Naive B cell (primary cell): ENCODE results near the gene RAD23B. TPM values are rescaled to one million over a fixed set of nuclear protein-coding genes. Genes with fewer than 3 reads are reported as not detected.
"Not testable (repeated sequence)": the region's sequence is repeated elsewhere in the genome, so short reads cannot be mapped to it uniquely, and the experiment has no call there.

ENCODE experiments used
- ATAC-seq, 2 donors: fragments of 150-1000 bp; cut with Tn5 transposase; 2 replicates each; pipeline ENCODE4 v1.10.0; 2021; ENCODE audit warnings: low read depth in 2 of 2, mild to moderate bottlenecking in 2 of 2, moderate library complexity in 2 of 2
- DNase-seq: peaks from one replicate; pipeline ENCODE4 v3.0.0; 2022
- H3K27ac Mint-ChIP-seq, 6 donors: one replicate each; pipeline ENCODE4 v1.8.0; 2020 to 2022; ENCODE audit warnings: mild to moderate bottlenecking in 6 of 6, mixed read lengths in 6 of 6, moderate library complexity in 5 of 6, inconsistent platforms in 2 of 6
- H3K27me3 Mint-ChIP-seq, 3 donors: one replicate each; pipeline ENCODE4 v1.8.0; 2021 to 2022; ENCODE audit warnings: mixed read lengths in 3 of 3, mild to moderate bottlenecking in 1 of 3
- H3K36me3 Mint-ChIP-seq, 2 donors: one replicate each; pipeline ENCODE4 v1.8.0; 2020 to 2022; ENCODE audit warnings: mixed read lengths in 2 of 2, inconsistent platforms in 1 of 2, mild to moderate bottlenecking in 1 of 2
- H3K4me1 Mint-ChIP-seq, 3 donors: one replicate each; pipeline ENCODE4 v1.8.0; 2020 to 2022; ENCODE audit warnings: mixed read lengths in 3 of 3, inconsistent platforms in 1 of 3, mild to moderate bottlenecking in 1 of 3, moderate library complexity in 1 of 3
- H3K4me3 Mint-ChIP-seq, 8 donors: one replicate each; pipeline ENCODE4 v1.8.0; 2020 to 2022; ENCODE audit warnings: mild to moderate bottlenecking in 8 of 8, mixed read lengths in 8 of 8, moderate library complexity in 8 of 8, inconsistent platforms in 2 of 8
- H3K9me3 Mint-ChIP-seq, 7 donors: one replicate each; pipeline ENCODE4 v1.8.0; 2020 to 2022; ENCODE audit warnings: mixed read lengths in 7 of 7, mild to moderate bottlenecking in 5 of 7, inconsistent platforms in 2 of 7, moderate library complexity in 1 of 7
- polyA plus RNA-seq, 6 donors: library from polyadenylated mRNA; unstranded; fragments of 300-500 nt; fragmentation: Illumina TruSeq; gene quantifications; one replicate each; pipeline ENCODE4 v1.2.3, GENCODE V29; 2021; ENCODE audit warnings: low read depth in 6 of 6

The RAD23B gene
- polyA plus RNA-seq, 6 donors from 2014 or later, result 11.7 to 33.6 (median 25.2) TPM

- no peaks in the 10 kb centered on the region for H3K36me3 Mint-ChIP-seq
- H3K4me3 Mint-ChIP-seq, result peak overlapping the region in 6 of 8 donors; percentile 32 to 97 (median 84)
- H3K27me3 Mint-ChIP-seq, result no peaks in the 10 kb centered on the region
- H3K9me3 Mint-ChIP-seq, result no peaks in the 10 kb centered on the region
- H3K27ac Mint-ChIP-seq, result peak overlapping the region in 3 of 6 donors; percentile 36 to 92 (median 41)
- H3K4me1 Mint-ChIP-seq, result peaks cover 44 to 72% (median 72%) of the 10 kb centered on the region in 3 donors
- ATAC-seq, result no peak
- DNase-seq, result no peak
Observed at GRCh38 chr9:107286057-107286456, 3.0 kb downstream of the RAD23B start.

DNA sequence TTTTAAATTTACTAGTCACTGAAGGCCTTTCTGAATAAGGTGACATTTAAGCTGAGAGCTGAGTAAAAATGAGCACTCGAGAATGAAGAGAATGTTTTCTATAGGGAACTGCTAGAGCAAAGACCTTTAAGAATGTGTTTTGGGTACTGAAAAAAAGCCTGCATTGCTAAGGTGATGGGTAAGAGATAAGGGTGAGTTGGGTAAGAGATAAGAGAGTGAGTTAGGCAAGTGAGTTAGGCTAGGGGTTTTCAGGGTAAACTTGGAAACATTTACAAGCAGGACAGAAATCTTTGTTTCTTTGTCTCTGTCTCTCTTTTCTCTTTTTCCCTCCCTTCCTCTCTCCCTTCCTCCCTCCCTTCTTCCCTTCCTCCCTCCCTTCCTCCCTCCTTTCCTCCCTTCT lies 5.6 kb downstream of the RAD23B start:
- no peak for ATAC-seq
- no peaks in the 10 kb centered on the region for H3K9me3 Mint-ChIP-seq
- no peaks in the 10 kb centered on the region for H3K36me3 Mint-ChIP-seq
- peak overlapping the region in 1 of 6 donors; percentile 26 for H3K27ac Mint-ChIP-seq
- H3K27me3 Mint-ChIP-seq, result no peaks in the 10 kb centered on the region
- peaks cover 40 to 75% (median 67%) of the 10 kb centered on the region in 3 donors for H3K4me1 Mint-ChIP-seq
- peak overlapping the region in 2 of 8 donors; percentile 16 to 51 for H3K4me3 Mint-ChIP-seq
- DNase-seq, result no peak

- DNase-seq, result no peak
- H3K27ac Mint-ChIP-seq, result peak overlapping the region in 1 of 6 donors; percentile 59
- H3K36me3 Mint-ChIP-seq, result no peaks in the 10 kb centered on the region
- H3K4me3 Mint-ChIP-seq, result no peak overlapping the region
- H3K4me1 Mint-ChIP-seq, result peaks cover 54 to 76% (median 67%) of the 10 kb centered on the region in 3 donors
- no peak for ATAC-seq
- no peaks in the 10 kb centered on the region for H3K9me3 Mint-ChIP-seq
- H3K27me3 Mint-ChIP-seq, result no peaks in the 10 kb centered on the region
Observed at GRCh38 chr9:107290619-107291018, 7.5 kb downstream of the RAD23B start.

DNA sequence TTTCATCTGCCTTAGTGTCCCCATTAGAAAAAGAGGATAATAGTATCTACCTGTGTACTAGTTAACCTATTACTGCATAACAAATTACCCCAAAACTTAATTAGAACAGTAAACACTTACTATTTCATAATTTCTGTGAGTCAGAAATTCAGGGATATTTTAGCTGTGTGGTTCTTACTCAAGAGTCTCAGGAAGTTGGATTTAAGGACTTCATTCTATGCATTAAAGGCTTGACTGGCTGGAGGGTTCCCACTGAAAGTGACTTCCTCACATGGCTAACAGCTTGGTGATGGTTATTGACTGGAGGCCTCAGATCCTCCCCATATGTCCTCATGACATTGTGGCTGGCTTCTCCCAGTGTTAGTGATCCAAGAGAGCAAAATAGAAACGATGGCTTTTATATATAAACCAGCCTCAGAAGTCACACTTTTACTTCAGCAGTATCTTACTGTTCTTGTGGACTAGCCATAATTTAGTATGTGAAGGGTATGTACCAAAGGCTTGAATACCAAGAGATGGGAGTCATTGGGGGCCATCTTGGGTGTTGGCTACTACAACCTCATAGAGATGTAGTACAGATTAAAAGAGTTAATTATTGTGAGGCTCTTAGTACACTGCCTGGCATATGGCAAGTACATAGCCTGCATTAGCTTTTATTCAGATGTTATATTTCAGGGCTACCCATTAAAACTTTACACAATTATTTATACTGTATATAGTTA lies 9.9 kb downstream of the RAD23B start:
- DNase-seq, result no peak
- Mint-ChIP-seq H3K36me3 (no peaks in the 10 kb centered on the region), H3K4me1 (peaks cover 51 to 83% (median 65%) of the 10 kb centered on the region in 3 donors), H3K27me3 (no peaks in the 10 kb centered on the region), H3K9me3 (no peaks in the 10 kb centered on the region), H3K27ac (peak overlapping the region in 4 of 6 donors; percentile 11 to 65 (median 44)), H3K4me3 (peak overlapping the region in 3 of 8 donors; percentile 2 to 62 (median 17))
- no peak for ATAC-seq

GRCh38 chr9:107293543-107294085 lies 10.5 kb downstream of the RAD23B start:
- peak overlapping the region in 2 of 8 donors; percentile 2 to 4 for H3K4me3 Mint-ChIP-seq
- peak overlapping the region in 2 of 6 donors; percentile 24 to 83 for H3K27ac Mint-ChIP-seq
- ATAC-seq, result no peak

DNA sequence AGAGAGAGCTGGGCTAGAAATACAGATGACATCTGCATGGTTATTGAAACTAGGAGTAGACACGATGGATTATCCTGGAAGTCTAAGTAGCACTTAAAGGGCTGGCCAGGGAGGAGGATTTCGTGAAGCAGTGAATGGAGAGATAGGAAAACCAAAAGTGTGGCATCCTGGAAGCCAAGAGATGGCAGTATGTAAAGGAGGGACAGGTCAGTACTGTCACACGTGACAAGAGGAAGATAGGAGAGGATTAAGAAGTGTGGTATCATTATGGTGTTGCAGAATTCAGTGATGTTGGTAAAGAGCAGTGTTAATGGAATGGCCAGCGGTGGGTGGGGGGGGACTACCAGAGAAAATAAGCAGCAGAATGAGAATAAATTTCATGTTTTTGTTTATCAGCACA lies 11.7 kb downstream of the RAD23B start:
- no peak for DNase-seq
- Mint-ChIP-seq H3K36me3 (no peaks in the 10 kb centered on the region), H3K27ac (peak overlapping the region; percentile 4 to 92 (median 80)), H3K4me3 (peak overlapping the region in 4 of 8 donors; percentile 9 to 37 (median 20)), H3K4me1 (peaks cover 37 to 77% (median 57%) of the 10 kb centered on the region in 3 donors), H3K27me3 (no peaks in the 10 kb centered on the region), H3K9me3 (no peaks in the 10 kb centered on the region)
- ATAC-seq, result no peak

More at GRCh38 chr9:107293543-107294085, 10.5 kb downstream of the RAD23B start:
- Mint-ChIP-seq H3K4me1 (peaks cover 48 to 78% (median 61%) of the 10 kb centered on the region in 3 donors), H3K27me3 (no peaks in the 10 kb centered on the region), H3K9me3 (no peaks in the 10 kb centered on the region), H3K36me3 (no peaks in the 10 kb centered on the region)
- DNase-seq, result no peak

DNA sequence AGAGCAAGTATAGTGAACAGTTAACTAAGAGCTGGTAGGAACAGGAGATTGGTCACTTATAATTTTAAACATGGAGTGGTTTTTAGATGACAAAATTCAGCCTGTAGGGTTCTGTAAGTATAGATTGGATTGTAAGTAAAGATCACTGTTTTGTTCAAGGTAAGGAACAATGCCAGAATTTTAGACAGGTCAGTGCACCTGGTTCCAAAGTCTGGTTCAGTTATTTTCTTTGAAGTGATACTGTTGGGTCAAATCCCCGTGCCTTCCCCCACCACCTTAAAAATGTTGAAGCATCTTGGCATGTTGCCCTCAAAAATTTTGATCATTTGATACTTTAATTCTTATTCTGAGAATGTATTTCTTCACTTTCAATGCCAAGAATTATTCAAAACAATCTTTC lies 12.9 kb downstream of the RAD23B start:
- Mint-ChIP-seq H3K27ac (peak overlapping the region; percentile 23 to 85 (median 40)), H3K4me3 (no peak overlapping the region), H3K36me3 (no peaks in the 10 kb centered on the region), H3K9me3 (no peaks in the 10 kb centered on the region), H3K27me3 (no peaks in the 10 kb centered on the region), H3K4me1 (peaks cover 29 to 66% (median 45%) of the 10 kb centered on the region in 3 donors)
- DNase-seq, result no peak
- ATAC-seq, result no peak

DNA sequence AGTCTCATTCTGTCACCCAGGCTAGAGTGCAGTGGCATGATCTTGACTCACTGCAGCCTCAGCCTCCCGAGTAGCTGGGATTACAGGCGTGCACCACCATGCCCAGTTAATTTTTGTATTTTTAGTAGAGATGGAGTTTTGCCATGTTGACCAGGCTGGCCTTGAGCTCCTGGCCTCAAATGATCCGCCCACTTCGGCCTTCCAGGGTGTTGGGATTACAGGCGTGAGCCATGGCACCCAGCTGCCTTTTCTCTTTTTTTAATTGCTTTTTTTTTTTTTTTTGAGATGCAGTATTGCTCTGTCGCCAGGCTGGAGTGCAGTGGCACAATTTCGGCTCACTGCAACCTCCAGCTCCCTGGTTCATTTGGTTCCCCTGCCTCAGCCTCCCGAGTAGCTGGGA lies 13.5 kb downstream of the RAD23B start:
- not testable (repeated sequence) for H3K27me3 Mint-ChIP-seq, DNase-seq, H3K9me3 Mint-ChIP-seq, ATAC-seq, H3K36me3 Mint-ChIP-seq
- peak overlapping the region in 2 of 6 donors; percentile 33 to 41 for H3K27ac Mint-ChIP-seq
- H3K4me1 Mint-ChIP-seq, result peaks cover 29 to 66% (median 45%) of the 10 kb centered on the region in 3 donors
- peak overlapping the region in 2 of 8 donors; percentile 3 to 18 for H3K4me3 Mint-ChIP-seq

- Mint-ChIP-seq H3K9me3 (no peaks in the 10 kb centered on the region), H3K27ac (peak overlapping the region in 1 of 6 donors; percentile 33), H3K27me3 (no peaks in the 10 kb centered on the region), H3K4me3 (no peak overlapping the region), H3K36me3 (no peaks in the 10 kb centered on the region), H3K4me1 (peaks cover 15 to 41% (median 29%) of the 10 kb centered on the region in 3 donors)
- peak; percentile 10 for DNase-seq
- ATAC-seq, result no peak
Observed at GRCh38 chr9:107299437-107299836, 16.4 kb downstream of the RAD23B start.

GRCh38 chr9:107306308-107306707 lies 23.2 kb downstream of the RAD23B start:
- H3K27me3 Mint-ChIP-seq, result no peaks in the 10 kb centered on the region
- peaks cover 16 to 27% (median 22%) of the 10 kb centered on the region in 3 donors for H3K4me1 Mint-ChIP-seq
- DNase-seq (no peak), ATAC-seq (no peak)
- no peak overlapping the region for H3K4me3 Mint-ChIP-seq
- peaks cover 25% of the 10 kb centered on the region in 2 donors for H3K36me3 Mint-ChIP-seq
- H3K9me3 Mint-ChIP-seq, result no peaks in the 10 kb centered on the region
- no peak overlapping the region for H3K27ac Mint-ChIP-seq

DNA sequence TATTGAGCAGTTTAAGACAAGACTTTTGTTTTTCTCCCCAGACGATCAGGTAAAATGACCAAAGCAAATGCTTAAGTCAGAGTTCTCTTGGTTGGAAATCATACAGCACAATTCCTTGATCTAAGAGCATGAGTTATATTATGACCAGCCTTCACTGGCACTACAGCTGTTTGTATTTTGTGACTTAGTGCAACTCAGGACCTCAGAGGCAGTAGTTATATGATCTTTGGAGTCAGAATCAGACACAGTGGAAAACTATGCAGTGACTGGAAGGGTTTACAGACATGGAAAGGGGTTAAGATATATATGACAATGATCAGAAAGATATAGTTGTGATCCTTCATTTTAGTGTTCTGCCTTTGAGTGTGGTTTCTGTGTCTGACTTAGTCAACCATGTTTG lies 24.3 kb downstream of the RAD23B start:
- H3K4me3 Mint-ChIP-seq, result no peak overlapping the region
- no peaks in the 10 kb centered on the region for H3K9me3 Mint-ChIP-seq
- peaks cover 16 to 31% (median 27%) of the 10 kb centered on the region in 3 donors for H3K4me1 Mint-ChIP-seq
- no peaks in the 10 kb centered on the region for H3K27me3 Mint-ChIP-seq
- H3K36me3 Mint-ChIP-seq, result peaks cover 25 to 31% of the 10 kb centered on the region in 2 donors
- DNase-seq, result no peak
- H3K27ac Mint-ChIP-seq, result peak overlapping the region in 1 of 6 donors; percentile 27
- ATAC-seq, result no peak

GRCh38 chr9:107308461-107308860 lies 25.4 kb downstream of the RAD23B start:
- Mint-ChIP-seq H3K4me1 (peaks cover 23 to 38% (median 31%) of the 10 kb centered on the region in 3 donors), H3K27me3 (no peaks in the 10 kb centered on the region), H3K4me3 (no peak overlapping the region), H3K27ac (peak overlapping the region in 1 of 6 donors; percentile 56), H3K36me3 (peaks cover 25 to 43% of the 10 kb centered on the region in 2 donors), H3K9me3 (no peaks in the 10 kb centered on the region)
- DNase-seq, result no peak
- ATAC-seq, result no peak

- peak overlapping the region in 1 of 8 donors; percentile 10 for H3K4me3 Mint-ChIP-seq
- peaks cover 30 to 43% (median 38%) of the 10 kb centered on the region in 3 donors for H3K4me1 Mint-ChIP-seq
- H3K27ac Mint-ChIP-seq, result peak overlapping the region in 3 of 6 donors; percentile 56 to 79 (median 72)
- peaks cover 30 to 50% of the 10 kb centered on the region in 2 donors for H3K36me3 Mint-ChIP-seq
- no peaks in the 10 kb centered on the region for H3K9me3 Mint-ChIP-seq
- ATAC-seq, result no peak
- DNase-seq, result no peak
- H3K27me3 Mint-ChIP-seq, result no peaks in the 10 kb centered on the region
Observed at GRCh38 chr9:107309271-107309670, 26.2 kb downstream of the RAD23B start.
